Measurements from ENCODE around the gene SIRPG.
"Not testable (repeated sequence)": the region's sequence is repeated elsewhere in the genome, so short reads cannot be mapped to it uniquely, and the experiment has no call there.

SIRPG gene

GRCh38 chr20:1657556-1658334 lies at the start of gene SIRPG:
Gene SIRPG, minus strand, starts transcription at chr20:1657779. Its CDS starts 65 bp downstream, at chr20:1657714.
- DNase-seq (ENCODE audit: low read depth in 2 of 2) = no peak

- not testable (repeated sequence) for DNase-seq (ENCODE audit: low read depth in 2 of 2)
Measured at GRCh38 chr20:1706887-1707286, 49.3 kb upstream of the SIRPG start.

- DNase-seq (ENCODE audit: low read depth in 2 of 2) = no peak
Measured at GRCh38 chr20:1706079-1706478, 48.5 kb upstream of the SIRPG start.

- DNase-seq (ENCODE audit: low read depth in 2 of 2) = no peak
Measured at GRCh38 chr20:1702855-1703254, 45.3 kb upstream of the SIRPG start.

GRCh38 chr20:1702328-1702727 lies 44.7 kb upstream of the SIRPG start:
- DNase-seq (ENCODE audit: low read depth in 2 of 2) = no peak

GRCh38 chr20:1700990-1701389 lies 43.4 kb upstream of the SIRPG start:
- no peak for DNase-seq (ENCODE audit: low read depth in 2 of 2)

GRCh38 chr20:1697592-1697991 lies 40.0 kb upstream of the SIRPG start:
- no peak for DNase-seq (ENCODE audit: low read depth in 2 of 2)

- DNase-seq (ENCODE audit: low read depth in 2 of 2) = no peak
Measured at GRCh38 chr20:1696521-1697209, 39.1 kb upstream of the SIRPG start.

GRCh38 chr20:1694672-1695071 lies 37.1 kb upstream of the SIRPG start:
- no peak for DNase-seq (ENCODE audit: low read depth in 2 of 2)

- no peak for DNase-seq (ENCODE audit: low read depth in 2 of 2)
Measured at GRCh38 chr20:1693427-1693826, 35.8 kb upstream of the SIRPG start.

- no peak for DNase-seq (ENCODE audit: low read depth in 2 of 2)
Measured at GRCh38 chr20:1689721-1690120, 32.1 kb upstream of the SIRPG start.

- DNase-seq (ENCODE audit: low read depth in 2 of 2) = no peak
Measured at GRCh38 chr20:1688886-1689538, 31.4 kb upstream of the SIRPG start.

GRCh38 chr20:1687053-1687452 lies 29.5 kb upstream of the SIRPG start:
- no peak for DNase-seq (ENCODE audit: low read depth in 2 of 2)

- DNase-seq (ENCODE audit: low read depth in 2 of 2) = no peak
Measured at GRCh38 chr20:1686151-1686748, 28.7 kb upstream of the SIRPG start.

- DNase-seq (ENCODE audit: low read depth in 2 of 2) = no peak
Measured at GRCh38 chr20:1685304-1686052, 27.9 kb upstream of the SIRPG start.

GRCh38 chr20:1684872-1685271 lies 27.3 kb upstream of the SIRPG start:
- DNase-seq (ENCODE audit: low read depth in 2 of 2) = no peak

- DNase-seq (ENCODE audit: low read depth in 2 of 2) = no peak
Measured at GRCh38 chr20:1676650-1677049, 19.1 kb upstream of the SIRPG start.

- no peak for DNase-seq (ENCODE audit: low read depth in 2 of 2)
Measured at GRCh38 chr20:1674990-1675780, 17.6 kb upstream of the SIRPG start.

- no peak for DNase-seq (ENCODE audit: low read depth in 2 of 2)
Measured at GRCh38 chr20:1674361-1674760, 16.8 kb upstream of the SIRPG start.

- DNase-seq (ENCODE audit: low read depth in 2 of 2) = no peak
Measured at GRCh38 chr20:1673424-1673823, 15.8 kb upstream of the SIRPG start.

GRCh38 chr20:1672728-1673127 lies 15.1 kb upstream of the SIRPG start:
- no peak for DNase-seq (ENCODE audit: low read depth in 2 of 2)
